Smooth muscle cell (in vitro differentiated cells): Measurements from ENCODE around the gene SLC25A44. TPM values are rescaled to one million over a fixed set of nuclear protein-coding genes. Genes with fewer than 3 reads are reported as not detected.
"Not testable (repeated sequence)": the region's sequence is repeated elsewhere in the genome, so short reads cannot be mapped to it uniquely, and the experiment has no call there.

Source experiments
- DNase-seq: peaks from one replicate; lab custom pipeline; 2025; ENCODE audit not compliant: unreplicated experiment; lab: John Stamatoyannopoulos, UW
- H2AFZ ChIP-seq: fragments of 200-600 bp; sonication (generic); 2 replicates; pipeline ENCODE4 v1.6.0; 2016; ENCODE audit warnings: antibody characterized with exemption, low read depth, mild to moderate bottlenecking
- H3F3A ChIP-seq: fragments of 200-600 bp; sonication (generic); 2 replicates; pipeline ENCODE4 v1.6.0; 2017; ENCODE audit warnings: antibody characterized with exemption, low read depth
- H3K27ac ChIP-seq: fragments of 200-600 bp; sonication (generic); 2 replicates; pipeline ENCODE4 v1.5.1; 2016; ENCODE audit warnings: low read depth, mild to moderate bottlenecking
- H3K27me3 ChIP-seq: fragments of 200-600 bp; sonication (generic); 2 replicates; pipeline ENCODE4 v1.6.1; 2016; ENCODE audit warnings: low read depth, mild to moderate bottlenecking
- H3K36me3 ChIP-seq: fragments of 200-600 bp; sonication (generic); 2 replicates; pipeline ENCODE4 v1.5.1; 2016; ENCODE audit warnings: low read depth
- H3K4me1 ChIP-seq: fragments of 200-600 bp; sonication (generic); 2 replicates; pipeline ENCODE4 v1.5.1; 2016; ENCODE audit warnings: low read depth
- H3K4me2 ChIP-seq: fragments of 200-600 bp; sonication (generic); 2 replicates; pipeline ENCODE4 v1.6.0; 2016; ENCODE audit warnings: mild to moderate bottlenecking
- H3K4me3 ChIP-seq: fragments of 200-600 bp; sonication (generic); 2 replicates; pipeline ENCODE4 v1.5.1; 2016; ENCODE audit warnings: mild to moderate bottlenecking
- H3K79me2 ChIP-seq: fragments of 200-600 bp; sonication (generic); 2 replicates; pipeline ENCODE4 v1.6.0; 2016; ENCODE audit warnings: low read depth, mild to moderate bottlenecking
- H3K9ac ChIP-seq: fragments of 200-600 bp; sonication (generic); 2 replicates; pipeline ENCODE4 v1.6.0; 2016; ENCODE audit warnings: low read depth
- H3K9me3 ChIP-seq: fragments of 200-600 bp; sonication (generic); replicated peaks from 2 replicates; pipeline ENCODE4 v1.5.1; 2016; ENCODE audit warnings: low read depth
- H4K20me1 ChIP-seq: fragments of 200-600 bp; sonication (generic); 2 replicates; pipeline ENCODE4 v1.6.0; 2016; ENCODE audit warnings: low read depth
- WGBS: methylation state at CpG from one replicate; pipeline ENCODE4 v1.1.7; 2016; ENCODE audit warnings: low lambda C conversion rate; 5-methylcytosine and 5-hydroxymethylcytosine counted together
- polyA plus RNA-seq: library from polyadenylated mRNA; unstranded; fragments of >200 nt; fragmentation: Nextera tagmentation; extraction: Ambion mirVana; gene quantifications from 2 replicates; pipeline ENCODE4 v1.2.1, GENCODE V29; 2016
- total RNA-seq: library from RNA; depleted of rRNA; stranded (reverse); fragments of >200 nt; gene quantifications from 2 replicates; pipeline ENCODE4 v1.2.3, GENCODE V29; 2014
- TF ChIP-seq, protein P1 (sequence below): fragments of 200-600 bp; sonication (generic); IDR thresholded peaks from 2 replicates; pipeline ENCODE4 v1.5.1; 2017; ENCODE audit warnings: borderline replicate concordance, mild to moderate bottlenecking, antibody characterized with exemption; ENCODE audit not compliant: insufficient read depth, poor library complexity, severe bottlenecking

Gene SLC25A44
- total and polyA plus RNA-seq, 2 experiments from 2014 or later, result 11.4 to 11.6 TPM

DNA sequence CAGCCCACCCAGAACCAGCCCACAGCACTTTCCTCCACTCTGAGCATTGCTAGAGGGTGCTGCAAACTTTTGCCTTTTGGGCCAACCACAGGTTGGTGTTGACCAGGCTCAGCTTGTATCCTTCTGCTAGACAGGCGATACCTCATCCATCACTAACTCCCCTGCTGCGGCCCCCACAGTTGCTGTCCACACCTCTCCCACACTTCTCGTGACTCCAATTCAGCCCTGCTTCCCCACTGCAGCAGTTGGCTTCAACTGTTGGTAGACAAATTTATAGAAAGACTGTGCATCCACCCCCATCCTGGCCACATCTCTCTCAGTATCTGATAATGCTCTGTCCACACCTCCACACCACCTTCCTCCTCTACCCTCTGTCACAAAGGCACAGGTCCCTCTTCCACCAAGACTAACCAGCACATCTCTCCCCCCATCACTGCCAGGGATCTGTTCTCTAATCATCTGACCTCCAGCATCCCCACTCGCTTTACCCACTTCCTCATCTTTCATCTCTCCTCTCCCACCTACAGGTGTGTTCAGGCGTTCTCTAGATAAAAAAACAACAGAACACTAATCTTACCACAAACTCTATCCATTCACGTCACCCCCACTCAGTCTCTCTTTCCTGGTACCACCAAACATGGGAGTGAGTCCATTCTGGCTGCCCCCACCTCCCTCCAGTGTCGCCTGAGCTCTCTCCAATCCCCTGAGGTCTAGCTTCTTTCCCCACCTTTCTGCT lies 15.8 kb upstream of the SLC25A44 start:
- Histone ChIP-seq H3K4me3 (no peak overlapping the region), H3F3A (no peaks in the 10 kb centered on the region), H3K4me1 (peaks cover 4% of the 10 kb centered on the region), H4K20me1 (no peaks in the 10 kb centered on the region), H3K4me2 (no peak overlapping the region), H3K36me3 (no peaks in the 10 kb centered on the region), H3K79me2 (no peaks in the 10 kb centered on the region), H3K9me3 (no peaks in the 10 kb centered on the region), H3K27me3 (no peaks in the 10 kb centered on the region), H3K27ac (no peak overlapping the region), H2AFZ (no peak overlapping the region), H3K9ac (no peak overlapping the region)
- TF ChIP-seq, protein P1, sequence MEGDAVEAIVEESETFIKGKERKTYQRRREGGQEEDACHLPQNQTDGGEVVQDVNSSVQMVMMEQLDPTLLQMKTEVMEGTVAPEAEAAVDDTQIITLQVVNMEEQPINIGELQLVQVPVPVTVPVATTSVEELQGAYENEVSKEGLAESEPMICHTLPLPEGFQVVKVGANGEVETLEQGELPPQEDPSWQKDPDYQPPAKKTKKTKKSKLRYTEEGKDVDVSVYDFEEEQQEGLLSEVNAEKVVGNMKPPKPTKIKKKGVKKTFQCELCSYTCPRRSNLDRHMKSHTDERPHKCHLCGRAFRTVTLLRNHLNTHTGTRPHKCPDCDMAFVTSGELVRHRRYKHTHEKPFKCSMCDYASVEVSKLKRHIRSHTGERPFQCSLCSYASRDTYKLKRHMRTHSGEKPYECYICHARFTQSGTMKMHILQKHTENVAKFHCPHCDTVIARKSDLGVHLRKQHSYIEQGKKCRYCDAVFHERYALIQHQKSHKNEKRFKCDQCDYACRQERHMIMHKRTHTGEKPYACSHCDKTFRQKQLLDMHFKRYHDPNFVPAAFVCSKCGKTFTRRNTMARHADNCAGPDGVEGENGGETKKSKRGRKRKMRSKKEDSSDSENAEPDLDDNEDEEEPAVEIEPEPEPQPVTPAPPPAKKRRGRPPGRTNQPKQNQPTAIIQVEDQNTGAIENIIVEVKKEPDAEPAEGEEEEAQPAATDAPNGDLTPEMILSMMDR, result no peak
- WGBS, result 88% methylated on average over 7 of the region's 7 CpGs
- no peak for DNase-seq

DNA sequence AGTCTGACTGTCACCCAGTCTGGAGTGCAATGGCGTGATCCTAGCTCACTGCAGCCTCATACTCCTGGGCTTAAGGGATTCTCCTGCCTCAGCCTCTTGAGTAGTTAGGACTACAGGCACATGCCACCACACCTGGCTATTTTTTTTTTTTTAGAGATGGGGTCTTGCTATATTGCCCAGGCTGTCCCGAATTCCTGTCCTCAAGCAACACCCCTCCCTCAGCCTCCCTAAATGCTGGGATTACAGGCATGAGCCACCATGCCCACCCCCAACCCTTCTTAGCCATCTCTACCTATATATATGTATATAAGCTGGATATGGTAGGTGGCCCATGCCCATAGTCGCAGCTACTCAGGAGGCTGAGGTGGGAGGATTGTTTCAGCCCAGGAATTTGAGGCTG lies 13.4 kb upstream of the SLC25A44 start:
- DNase-seq, result no peak
- H3K4me2 ChIP-seq, result no peak overlapping the region
- no peaks in the 10 kb centered on the region for H3K9me3 ChIP-seq
- no peak overlapping the region for H3K4me3 ChIP-seq
- no peaks in the 10 kb centered on the region for H3F3A ChIP-seq
- WGBS, result 92% methylated on average over 3 of the region's 3 CpGs
- H3K79me2 ChIP-seq, result no peaks in the 10 kb centered on the region
- H2AFZ ChIP-seq, result no peak overlapping the region
- TF ChIP-seq, protein P1, result no peak
- H4K20me1 ChIP-seq, result no peaks in the 10 kb centered on the region
- no peaks in the 10 kb centered on the region for H3K27me3 ChIP-seq
- H3K9ac ChIP-seq, result no peak overlapping the region
- H3K27ac ChIP-seq, result no peak overlapping the region
- peaks cover 4% of the 10 kb centered on the region for H3K4me1 ChIP-seq
- no peaks in the 10 kb centered on the region for H3K36me3 ChIP-seq

DNA sequence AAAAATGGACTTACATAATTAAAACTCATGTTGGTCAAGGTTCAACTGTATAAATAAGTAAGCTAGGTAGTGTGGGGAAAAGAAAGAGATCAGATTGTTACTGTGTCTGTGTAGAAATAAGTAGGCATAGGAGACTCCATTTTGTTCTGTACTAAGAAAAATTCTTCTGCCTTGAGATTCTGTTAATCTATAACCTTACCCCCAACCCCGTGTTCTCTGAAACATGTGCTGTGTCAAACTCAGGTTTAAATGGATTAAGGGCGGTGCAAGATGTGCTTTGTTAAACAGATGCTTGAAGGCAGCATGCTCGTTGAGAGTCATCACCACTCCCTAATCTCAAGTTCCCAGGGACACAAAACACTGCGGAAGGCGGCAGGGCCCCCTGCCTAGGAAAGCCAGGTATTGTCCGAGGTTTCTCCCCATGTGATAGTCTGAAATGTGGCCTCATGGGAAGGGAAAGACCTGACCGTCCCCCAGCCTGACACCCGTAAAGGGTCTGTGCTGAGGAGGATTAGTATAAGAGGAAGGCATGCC lies 12.4 kb upstream of the SLC25A44 start:
- DNase-seq, H3K4me2 ChIP-seq: not testable (repeated sequence)
- WGBS, result 9% methylated on average over 8 of the region's 8 CpGs

DNA sequence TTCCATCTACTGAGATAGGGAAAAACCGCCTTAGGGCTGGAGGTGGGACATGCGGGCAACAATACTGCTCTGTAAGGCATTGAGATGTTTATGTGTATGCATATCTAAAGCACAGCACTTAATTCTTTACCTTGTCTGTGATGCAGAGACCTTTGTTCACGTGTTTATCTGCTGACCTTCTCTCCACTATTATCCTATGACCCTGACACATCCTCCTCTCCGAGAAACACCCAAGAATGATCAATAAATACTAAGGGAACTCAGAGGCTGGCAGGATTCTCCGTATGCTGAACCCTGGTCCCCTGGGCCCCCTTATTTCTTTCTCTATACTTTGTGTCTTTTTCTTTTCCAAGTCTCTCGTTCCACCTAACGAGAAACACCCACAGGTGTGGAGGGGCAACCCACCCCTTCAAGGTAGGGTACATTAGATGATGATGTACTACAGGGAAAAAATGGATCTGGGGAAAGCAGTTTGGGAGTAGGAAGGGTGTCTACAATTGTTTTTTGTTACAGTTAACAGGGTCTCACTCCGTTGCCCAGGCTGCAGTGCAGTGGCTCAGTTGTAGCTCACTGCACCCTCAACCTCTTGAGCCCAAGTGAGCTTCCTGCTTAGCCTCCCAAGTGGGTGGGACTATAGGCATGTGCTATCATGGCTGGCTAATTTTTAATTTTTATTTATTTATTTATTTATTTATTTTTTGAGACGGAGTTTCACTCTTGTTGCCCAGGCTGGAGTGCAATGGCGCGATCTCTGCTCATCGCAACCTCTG lies 11.7 kb upstream of the SLC25A44 start:
- H3K4me2 ChIP-seq, H3K36me3 ChIP-seq, H2AFZ ChIP-seq, H3K4me1 ChIP-seq, H4K20me1 ChIP-seq, H3K27ac ChIP-seq, H3K9ac ChIP-seq, H3K79me2 ChIP-seq, H3F3A ChIP-seq, H3K9me3 ChIP-seq, H3K27me3 ChIP-seq, H3K4me3 ChIP-seq, DNase-seq: not testable (repeated sequence)
- WGBS, result 62% methylated on average over 12 of the region's 12 CpGs

More for the DNA sequence above, 12.4 kb upstream of the SLC25A44 start:
- not testable (repeated sequence) for H3K4me3 ChIP-seq, H3K9ac ChIP-seq, H3K9me3 ChIP-seq, H3F3A ChIP-seq, H2AFZ ChIP-seq, H3K27me3 ChIP-seq, H4K20me1 ChIP-seq, H3K79me2 ChIP-seq, H3K27ac ChIP-seq, H3K4me1 ChIP-seq, H3K36me3 ChIP-seq

DNA sequence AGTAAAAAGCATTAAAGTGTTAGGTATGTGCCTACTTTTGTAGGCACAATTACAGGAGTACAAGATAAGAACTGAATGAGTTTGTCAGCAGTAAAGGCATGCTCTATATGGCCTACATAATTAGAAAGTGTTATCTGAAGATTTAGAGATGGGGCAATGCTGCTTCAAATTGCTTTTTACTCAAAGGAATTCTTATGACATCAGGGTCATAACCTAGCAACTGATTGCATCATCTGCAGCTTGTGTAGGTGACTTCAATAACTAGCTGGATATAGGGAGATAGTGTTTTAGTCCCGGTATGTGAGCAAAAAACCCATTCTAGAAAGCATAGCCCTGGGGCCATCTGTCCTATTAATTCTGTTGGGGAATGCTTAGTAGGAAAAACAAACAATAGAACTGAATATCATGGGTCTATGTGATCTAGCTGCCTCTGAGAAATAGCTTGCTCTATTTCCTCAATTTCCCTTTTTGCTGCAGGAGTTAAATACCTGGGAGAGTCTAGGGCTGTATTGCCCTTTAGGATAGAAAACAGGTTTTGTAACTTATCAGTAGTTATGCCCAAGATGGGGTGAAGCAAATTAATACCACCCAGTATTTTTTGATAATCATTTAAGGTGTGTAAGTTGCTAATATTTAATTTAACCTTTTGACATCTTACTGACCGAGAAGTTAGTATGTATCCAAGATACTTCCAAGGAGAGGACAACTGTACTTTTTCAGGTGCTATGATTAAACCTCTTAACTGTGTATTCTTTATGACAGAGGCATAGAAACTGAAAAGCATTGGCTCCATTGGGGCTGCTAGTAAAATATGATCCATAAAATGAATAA lies 7.3 kb upstream of the SLC25A44 start:
- not testable (repeated sequence) for DNase-seq, H3F3A ChIP-seq, H3K4me2 ChIP-seq, H4K20me1 ChIP-seq, H3K4me1 ChIP-seq, H3K9ac ChIP-seq, H3K27ac ChIP-seq, H2AFZ ChIP-seq, H3K4me3 ChIP-seq, H3K27me3 ChIP-seq, H3K9me3 ChIP-seq, H3K36me3 ChIP-seq, H3K79me2 ChIP-seq
- 77% methylated on average over 2 of the region's 2 CpGs for WGBS

DNA sequence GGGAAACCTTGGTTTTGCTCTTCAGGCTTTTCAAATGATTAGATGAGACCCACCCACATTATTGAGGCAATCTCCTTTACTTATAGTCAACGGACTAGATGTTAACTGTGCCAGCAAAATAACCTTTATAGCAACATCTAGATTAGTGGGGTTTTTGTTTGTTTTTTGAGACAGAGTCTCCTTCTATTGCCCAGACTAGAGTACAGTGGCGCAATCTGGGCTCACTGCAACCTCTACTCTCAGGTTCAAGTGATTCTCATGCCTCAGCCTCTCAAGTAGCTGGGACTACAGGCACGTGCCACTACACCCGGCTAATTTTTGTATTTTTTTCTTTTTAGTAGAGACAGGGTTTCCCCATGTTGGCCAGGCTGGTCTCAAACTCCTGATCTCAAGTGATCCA lies 3.6 kb upstream of the SLC25A44 start:
- H4K20me1 ChIP-seq, H2AFZ ChIP-seq, H3K9me3 ChIP-seq, H3K4me2 ChIP-seq, H3K27me3 ChIP-seq, H3K4me1 ChIP-seq, H3K27ac ChIP-seq, DNase-seq, H3K4me3 ChIP-seq, H3F3A ChIP-seq, H3K36me3 ChIP-seq, H3K9ac ChIP-seq: not testable (repeated sequence)
- 84% methylated on average over 4 of the region's 4 CpGs for WGBS
- peaks cover 13% of the 10 kb centered on the region for H3K79me2 ChIP-seq
